ENCODE measurements around the gene NDRG4. TPM values are rescaled to one million over a fixed set of nuclear protein-coding genes. Genes with fewer than 3 reads are reported as not detected.

Gene NDRG4
- total RNA-seq, 1 donor from 2014 or later: 3.6 TPM

GRCh38 chr16:58500430-58501241 lies 693 bp downstream of the NDRG4 start:
- H3K36me3 Mint-ChIP-seq (ENCODE audit: low read depth): no peaks in the 10 kb centered on the region
- no peak for DNase-seq (ENCODE audit: low spot score)
- H3K27ac Mint-ChIP-seq: peak overlapping the region; percentile 33
- H3K4me1 Mint-ChIP-seq (ENCODE audit: low read depth): peaks cover 9% of the 10 kb centered on the region
- no peaks in the 10 kb centered on the region for H3K9me3 Mint-ChIP-seq
- no peaks in the 10 kb centered on the region for H3K27me3 Mint-ChIP-seq (ENCODE audit: low read depth)
- peak overlapping the region; percentile 79 for H3K4me3 Mint-ChIP-seq (ENCODE audit: low read depth)
- intact Hi-C loops (cut with micrococcal nuclease): no loop called here

- no peak for DNase-seq (ENCODE audit: low spot score)
- intact Hi-C loops (cut with micrococcal nuclease): no loop called here
- peak overlapping the region; percentile 79 for H3K4me3 Mint-ChIP-seq (ENCODE audit: low read depth)
- H3K9me3 Mint-ChIP-seq: no peaks in the 10 kb centered on the region
- peaks cover 9% of the 10 kb centered on the region for H3K4me1 Mint-ChIP-seq (ENCODE audit: low read depth)
- no peak overlapping the region for H3K27ac Mint-ChIP-seq
- no peaks in the 10 kb centered on the region for H3K36me3 Mint-ChIP-seq (ENCODE audit: low read depth)
- H3K27me3 Mint-ChIP-seq (ENCODE audit: low read depth): no peaks in the 10 kb centered on the region
Observed at GRCh38 chr16:58501242-58502131, 1.5 kb downstream of the NDRG4 start.

GRCh38 chr16:58502217-58502921 lies 2.4 kb downstream of the NDRG4 start:
- DNase-seq (ENCODE audit: low spot score): no peak
- Mint-ChIP-seq H3K4me1 (ENCODE audit: low read depth) (peaks cover 9% of the 10 kb centered on the region), H3K9me3 (no peaks in the 10 kb centered on the region), H3K4me3 (ENCODE audit: low read depth) (no peak overlapping the region), H3K27ac (no peak overlapping the region), H3K36me3 (ENCODE audit: low read depth) (no peaks in the 10 kb centered on the region), H3K27me3 (ENCODE audit: low read depth) (no peaks in the 10 kb centered on the region)
- intact Hi-C loops (cut with micrococcal nuclease): no loop called here

GRCh38 chr16:58503166-58503862 lies 3.4 kb downstream of the NDRG4 start:
- H3K27ac Mint-ChIP-seq: no peak overlapping the region
- no peaks in the 10 kb centered on the region for H3K27me3 Mint-ChIP-seq (ENCODE audit: low read depth)
- no peak for DNase-seq (ENCODE audit: low spot score)
- intact Hi-C loops (cut with micrococcal nuclease): no loop called here
- H3K4me3 Mint-ChIP-seq (ENCODE audit: low read depth): no peak overlapping the region
- H3K9me3 Mint-ChIP-seq: no peaks in the 10 kb centered on the region
- H3K4me1 Mint-ChIP-seq (ENCODE audit: low read depth): peaks cover 5% of the 10 kb centered on the region
- no peaks in the 10 kb centered on the region for H3K36me3 Mint-ChIP-seq (ENCODE audit: low read depth)

- H3K27me3 Mint-ChIP-seq (ENCODE audit: low read depth): no peaks in the 10 kb centered on the region
- H3K4me3 Mint-ChIP-seq (ENCODE audit: low read depth): no peak overlapping the region
- H3K27ac Mint-ChIP-seq: no peak overlapping the region
- no peak for DNase-seq (ENCODE audit: low spot score)
- H3K36me3 Mint-ChIP-seq (ENCODE audit: low read depth): no peaks in the 10 kb centered on the region
- peaks cover 5% of the 10 kb centered on the region for H3K4me1 Mint-ChIP-seq (ENCODE audit: low read depth)
- H3K9me3 Mint-ChIP-seq: no peaks in the 10 kb centered on the region
- intact Hi-C loops (cut with micrococcal nuclease): no loop called here
Observed at GRCh38 chr16:58503863-58504688, 4.1 kb downstream of the NDRG4 start.

GRCh38 chr16:58506241-58507194 lies 6.6 kb downstream of the NDRG4 start:
- DNase-seq (ENCODE audit: low spot score): no peak
- no peaks in the 10 kb centered on the region for H3K27me3 Mint-ChIP-seq (ENCODE audit: low read depth)
- no peaks in the 10 kb centered on the region for H3K9me3 Mint-ChIP-seq
- no peaks in the 10 kb centered on the region for H3K36me3 Mint-ChIP-seq (ENCODE audit: low read depth)
- H3K27ac Mint-ChIP-seq: no peak overlapping the region
- intact Hi-C loops (cut with micrococcal nuclease): no loop called here
- peaks cover 1% of the 10 kb centered on the region for H3K4me1 Mint-ChIP-seq (ENCODE audit: low read depth)
- H3K4me3 Mint-ChIP-seq (ENCODE audit: low read depth): no peak overlapping the region

GRCh38 chr16:58507195-58507962 lies 7.4 kb downstream of the NDRG4 start:
- intact Hi-C loops (cut with micrococcal nuclease): no loop called here
- H3K4me3 Mint-ChIP-seq (ENCODE audit: low read depth): no peak overlapping the region
- no peaks in the 10 kb centered on the region for H3K27me3 Mint-ChIP-seq (ENCODE audit: low read depth)
- H3K4me1 Mint-ChIP-seq (ENCODE audit: low read depth): no peaks in the 10 kb centered on the region
- no peaks in the 10 kb centered on the region for H3K9me3 Mint-ChIP-seq
- DNase-seq (ENCODE audit: low spot score): no peak
- no peaks in the 10 kb centered on the region for H3K36me3 Mint-ChIP-seq (ENCODE audit: low read depth)
- H3K27ac Mint-ChIP-seq: no peak overlapping the region

GRCh38 chr16:58507963-58508670 lies 8.2 kb downstream of the NDRG4 start:
- Mint-ChIP-seq H3K4me1 (ENCODE audit: low read depth) (no peaks in the 10 kb centered on the region), H3K4me3 (ENCODE audit: low read depth) (no peak overlapping the region), H3K9me3 (no peaks in the 10 kb centered on the region), H3K27ac (no peak overlapping the region), H3K36me3 (ENCODE audit: low read depth) (no peaks in the 10 kb centered on the region), H3K27me3 (ENCODE audit: low read depth) (no peaks in the 10 kb centered on the region)
- DNase-seq (ENCODE audit: low spot score): no peak
- intact Hi-C loops (cut with micrococcal nuclease): no loop called here

GRCh38 chr16:58508671-58509251 lies 8.8 kb downstream of the NDRG4 start:
- no peak overlapping the region for H3K4me3 Mint-ChIP-seq (ENCODE audit: low read depth)
- no peaks in the 10 kb centered on the region for H3K9me3 Mint-ChIP-seq
- DNase-seq (ENCODE audit: low spot score): peak; percentile 5
- no peaks in the 10 kb centered on the region for H3K4me1 Mint-ChIP-seq (ENCODE audit: low read depth)
- intact Hi-C loops (cut with micrococcal nuclease): no loop called here
- H3K27ac Mint-ChIP-seq: no peak overlapping the region
- no peaks in the 10 kb centered on the region for H3K36me3 Mint-ChIP-seq (ENCODE audit: low read depth)
- H3K27me3 Mint-ChIP-seq (ENCODE audit: low read depth): no peaks in the 10 kb centered on the region

Data from activated T-helper 2 cell treated with anti-CD3 and anti-CD28 coated beads, Interferon-gamma antibody, Interleukin-2, Interleukin-4, amounts not matched to agents 10 μg/mL and 5 μg/mL and 100 μg/mL, durations not matched to agents 14 hours and 24 hours and 36 hours (primary cell).